ENCODE data around the gene C16orf95.

The C16orf95 gene

DNA sequence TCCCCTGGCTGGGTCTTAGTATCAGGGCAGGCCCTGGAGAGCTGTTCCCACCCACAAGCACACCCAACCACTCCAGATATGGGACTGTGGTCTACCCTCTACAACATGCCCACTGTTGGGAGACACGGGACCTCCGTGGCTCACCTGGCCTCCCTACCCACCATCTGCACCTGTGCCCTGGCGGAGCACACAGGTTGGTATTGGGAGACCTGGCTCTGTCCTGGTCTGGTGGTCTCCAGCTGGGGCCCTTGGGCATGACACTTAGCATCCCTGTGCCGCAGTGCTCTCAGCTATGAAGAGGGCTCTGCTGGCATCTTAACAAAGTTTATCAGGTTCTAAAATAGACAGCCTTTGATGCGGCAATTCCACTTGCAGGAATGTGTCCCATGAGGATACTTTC is 5.8 kb downstream of the C16orf95 start:
- DNase-seq = no peak

DNA sequence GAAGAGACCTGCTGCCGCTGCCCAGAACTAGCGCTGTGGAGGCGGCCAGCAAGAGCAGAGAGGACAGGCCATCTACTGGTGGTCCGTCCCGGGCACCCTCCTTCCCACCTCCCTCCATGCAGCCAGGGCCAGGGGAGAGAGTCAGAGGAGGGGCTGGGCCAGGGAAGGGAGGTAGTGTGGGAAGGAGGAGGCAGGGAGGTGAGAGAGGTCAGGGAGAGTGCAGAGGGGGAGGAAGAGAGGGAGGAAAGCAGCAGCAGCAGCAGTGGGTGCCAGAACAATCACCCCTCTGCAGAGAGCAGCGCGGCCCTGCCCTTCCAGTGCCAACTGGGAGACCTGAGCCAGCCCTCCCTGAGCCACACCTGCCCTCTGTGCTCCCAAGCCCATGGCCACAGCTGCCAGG is 6.6 kb downstream of the C16orf95 start:
- DNase-seq = no peak

DNA sequence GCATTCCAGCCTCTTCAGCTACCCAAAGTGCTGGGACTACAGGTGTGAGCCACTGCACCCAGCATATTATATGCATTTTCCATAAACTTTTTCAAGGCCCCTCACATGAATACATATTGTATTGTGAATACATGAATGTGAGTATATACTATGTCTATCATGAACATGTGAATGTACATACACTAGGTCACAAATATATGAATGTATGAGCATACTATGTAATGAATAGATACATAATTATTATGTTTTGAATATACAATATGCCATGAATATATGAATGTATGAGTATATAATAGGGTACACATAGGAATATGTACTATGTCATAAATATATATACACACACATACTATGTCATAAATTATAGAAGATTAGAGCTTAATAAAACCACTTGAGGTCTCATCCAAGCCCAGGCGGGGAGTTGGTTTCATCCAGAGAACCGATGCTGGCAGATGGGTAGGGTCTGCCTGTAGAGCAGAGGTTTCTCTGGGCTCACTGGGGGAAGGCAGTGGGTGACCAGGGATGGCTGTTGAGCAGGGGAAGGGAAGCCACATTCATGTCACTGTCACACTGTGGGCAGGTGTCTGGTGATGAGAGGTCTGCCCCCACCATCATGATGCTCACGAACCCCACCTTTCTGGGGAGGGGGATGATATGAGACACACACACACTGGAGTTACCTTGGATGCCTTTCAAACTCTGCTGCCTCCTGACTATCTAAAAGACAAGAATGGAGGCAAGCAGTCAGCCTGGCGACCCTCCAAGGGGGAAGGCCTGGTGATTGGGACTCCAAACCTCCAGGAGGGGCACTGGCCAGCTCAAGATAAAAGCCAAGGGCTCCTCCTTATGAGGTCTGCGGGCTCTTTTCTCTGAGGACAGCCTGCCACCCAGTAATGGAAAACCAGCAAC is 7.3 kb downstream of the C16orf95 start:
- no peak for DNase-seq

DNA sequence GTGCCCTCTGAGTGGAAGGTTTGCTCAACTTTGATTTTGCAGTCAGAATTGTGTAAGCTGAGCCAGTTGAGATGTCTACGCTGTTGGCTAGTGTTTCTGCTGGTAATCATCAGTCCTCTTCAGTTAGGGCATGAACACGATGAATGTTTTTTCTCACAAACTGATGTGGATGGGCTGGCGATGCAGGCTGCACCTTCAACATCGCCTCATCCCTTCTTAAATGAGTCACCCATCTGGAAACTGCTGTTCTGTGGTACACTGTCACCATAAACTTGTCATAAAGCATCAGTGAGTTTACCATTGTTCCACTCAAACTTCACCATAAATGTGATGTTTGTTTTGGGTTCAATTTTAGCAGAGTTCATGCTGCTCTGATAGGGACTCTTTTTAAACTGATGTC is 8.4 kb downstream of the C16orf95 start:
- no peak for DNase-seq

DNA sequence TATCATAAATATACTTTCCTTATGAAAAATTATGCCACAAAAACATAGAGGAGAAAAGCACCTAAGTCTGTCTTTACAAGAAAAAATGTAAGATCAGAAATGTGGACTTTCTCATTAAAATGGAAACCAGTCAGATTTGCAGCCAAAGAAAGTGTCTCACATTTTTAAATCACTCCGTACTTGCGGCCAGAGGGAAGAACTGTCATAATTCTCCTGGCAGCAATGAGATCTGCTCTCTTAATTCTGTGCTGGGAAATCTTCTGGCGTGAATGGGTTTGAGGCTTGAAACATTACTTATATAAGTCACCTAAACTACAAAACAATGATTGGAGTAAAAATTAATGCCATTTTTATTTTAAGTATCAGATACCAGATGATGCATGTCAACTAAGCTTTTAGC is 10.7 kb downstream of the C16orf95 start:
- DNase-seq = no peak

DNA sequence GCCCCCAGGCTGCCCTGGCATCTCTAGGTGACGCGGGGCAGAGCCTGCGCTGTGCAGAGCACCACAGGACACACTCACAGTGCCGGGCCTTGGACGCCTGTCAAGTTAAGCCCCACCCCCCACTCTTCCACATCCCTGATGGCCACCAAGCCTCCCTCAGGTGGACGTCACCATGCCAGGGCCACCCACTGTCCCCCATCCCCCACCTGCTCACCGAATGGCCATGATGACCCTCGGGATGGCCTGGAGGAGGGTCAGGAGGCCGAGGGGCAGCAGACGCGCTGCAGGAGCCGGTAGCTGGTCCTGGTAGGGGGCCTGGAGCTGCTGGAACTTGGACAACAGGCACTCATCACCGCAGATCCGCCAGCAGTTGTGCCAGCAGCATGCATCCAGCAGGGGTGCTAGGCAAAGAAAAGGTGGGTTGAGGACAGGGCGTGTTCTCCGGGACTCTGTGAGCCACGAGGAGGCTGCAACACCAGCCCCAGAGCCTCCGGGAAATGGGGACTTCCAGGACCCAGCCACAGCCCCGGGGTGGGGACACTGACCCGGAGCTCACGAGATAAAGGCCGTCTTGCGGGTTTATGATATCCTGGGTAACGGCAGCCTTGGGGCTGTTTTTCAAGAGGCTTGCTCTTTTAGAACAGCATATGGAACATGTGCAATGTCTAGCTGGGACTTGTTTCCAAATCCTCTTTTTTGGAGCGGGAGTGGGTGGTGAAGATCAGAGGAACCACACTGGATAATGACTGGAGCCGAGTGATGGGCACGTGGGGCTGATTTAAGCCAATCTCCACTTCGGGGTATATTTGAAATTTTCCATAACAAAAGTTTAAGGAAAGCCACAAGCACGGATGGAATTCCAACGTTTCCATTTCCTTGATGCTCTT is 11.4 kb downstream of the C16orf95 start:
- no peak for DNase-seq

DNA sequence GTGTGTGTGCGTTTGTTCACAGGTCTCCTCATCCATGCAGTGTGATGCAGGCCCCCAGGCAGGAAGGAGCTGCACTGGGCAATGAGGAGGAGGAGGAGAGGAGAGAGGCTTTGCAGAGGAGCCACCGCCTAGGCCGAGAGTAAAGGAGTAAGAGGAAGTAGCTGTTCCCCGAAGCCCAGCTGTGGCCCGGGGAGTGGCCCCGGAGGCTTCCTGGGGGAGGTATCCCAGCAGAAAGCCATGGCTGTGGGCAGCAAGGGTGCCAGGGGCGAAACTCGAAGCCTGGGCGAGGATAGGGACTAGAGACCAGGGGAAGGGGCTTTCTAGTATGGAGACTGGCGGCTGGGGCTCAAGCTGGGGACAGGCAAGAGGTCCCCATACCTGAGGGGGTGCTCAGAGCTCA is 12.2 kb downstream of the C16orf95 start:
- no peak for DNase-seq

DNA sequence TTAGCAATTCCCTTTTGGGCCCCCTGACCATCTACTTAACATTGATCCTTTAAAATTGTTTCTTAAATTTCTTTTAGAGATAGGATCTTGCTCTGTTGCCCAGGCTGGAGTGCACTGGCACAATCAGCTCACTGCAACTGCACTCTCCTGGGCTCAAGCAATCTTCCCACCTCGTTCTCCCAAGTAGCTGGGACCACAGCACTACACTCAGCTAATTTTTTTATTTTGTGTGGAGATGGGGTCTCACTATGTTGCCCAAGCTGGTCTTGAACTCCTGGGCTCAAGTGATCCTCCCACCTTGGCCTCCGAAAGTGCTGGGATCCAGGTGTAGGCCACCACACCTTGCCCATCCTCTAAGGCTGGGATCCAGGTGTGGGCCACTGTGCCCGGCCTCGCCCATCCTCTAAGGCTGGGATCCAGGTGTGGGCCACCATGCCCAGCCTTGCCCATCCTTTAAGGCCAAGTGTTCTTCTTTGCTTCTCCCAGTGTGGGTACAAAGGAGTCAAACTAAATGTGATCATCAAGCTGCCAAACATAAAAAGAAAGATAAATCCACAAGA is 13.2 kb downstream of the C16orf95 start:
- no peak for DNase-seq

DNA sequence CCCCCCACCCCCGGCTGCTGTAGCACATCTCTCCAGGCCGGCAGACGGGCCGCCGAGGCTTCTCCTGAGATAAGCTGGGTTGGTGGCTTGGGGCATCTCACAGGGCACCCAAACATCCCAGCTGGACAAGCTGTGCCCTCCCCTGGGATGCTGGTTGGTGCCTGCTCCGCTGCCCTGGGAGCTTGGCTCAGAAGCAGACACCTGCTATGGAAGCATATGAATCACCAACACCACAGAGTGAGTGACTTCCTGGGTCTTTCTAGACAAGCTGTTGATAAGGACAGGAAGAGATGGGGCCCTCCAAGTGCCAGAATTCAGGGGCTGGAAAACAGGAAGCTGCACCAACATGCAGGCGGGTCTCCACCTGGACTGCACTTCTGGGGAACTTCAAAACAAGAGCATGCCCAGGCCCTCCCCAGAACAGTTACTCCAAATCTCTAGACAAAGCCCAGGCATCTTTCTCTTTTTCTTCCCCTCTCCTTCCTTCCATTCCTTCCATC is 13.7 kb downstream of the C16orf95 start:
- DNase-seq = no peak

DNA sequence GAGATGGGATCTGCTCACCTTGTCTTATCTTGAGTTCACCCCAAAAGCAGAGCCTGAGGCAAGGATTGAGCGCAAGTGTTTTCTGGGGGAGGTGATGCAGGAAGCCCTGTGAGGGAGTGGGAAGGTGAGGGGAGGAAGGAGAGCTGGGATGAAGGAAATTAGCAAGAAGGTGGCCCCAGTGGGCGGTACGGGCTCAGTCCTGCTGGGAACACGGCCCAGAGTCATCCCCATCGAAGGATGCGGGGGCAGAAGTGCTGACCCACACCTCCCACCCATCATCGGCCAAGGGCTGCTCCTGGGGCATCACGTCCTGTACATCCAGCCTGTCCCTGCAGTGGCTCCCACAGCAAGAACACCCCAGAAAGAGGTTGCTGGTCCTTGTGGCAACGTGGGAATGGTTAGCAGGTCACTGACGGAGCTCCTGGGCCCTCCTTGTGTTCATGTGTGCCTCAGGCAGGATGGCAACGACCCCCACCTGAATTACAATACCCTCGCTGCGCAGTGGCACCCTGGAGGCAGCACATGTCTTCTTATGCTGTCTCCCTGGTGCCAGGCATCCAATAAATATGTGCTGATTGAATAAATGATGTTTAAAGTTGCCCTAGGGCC is 18.2 kb downstream of the C16orf95 start:
- DNase-seq = no peak

DNA sequence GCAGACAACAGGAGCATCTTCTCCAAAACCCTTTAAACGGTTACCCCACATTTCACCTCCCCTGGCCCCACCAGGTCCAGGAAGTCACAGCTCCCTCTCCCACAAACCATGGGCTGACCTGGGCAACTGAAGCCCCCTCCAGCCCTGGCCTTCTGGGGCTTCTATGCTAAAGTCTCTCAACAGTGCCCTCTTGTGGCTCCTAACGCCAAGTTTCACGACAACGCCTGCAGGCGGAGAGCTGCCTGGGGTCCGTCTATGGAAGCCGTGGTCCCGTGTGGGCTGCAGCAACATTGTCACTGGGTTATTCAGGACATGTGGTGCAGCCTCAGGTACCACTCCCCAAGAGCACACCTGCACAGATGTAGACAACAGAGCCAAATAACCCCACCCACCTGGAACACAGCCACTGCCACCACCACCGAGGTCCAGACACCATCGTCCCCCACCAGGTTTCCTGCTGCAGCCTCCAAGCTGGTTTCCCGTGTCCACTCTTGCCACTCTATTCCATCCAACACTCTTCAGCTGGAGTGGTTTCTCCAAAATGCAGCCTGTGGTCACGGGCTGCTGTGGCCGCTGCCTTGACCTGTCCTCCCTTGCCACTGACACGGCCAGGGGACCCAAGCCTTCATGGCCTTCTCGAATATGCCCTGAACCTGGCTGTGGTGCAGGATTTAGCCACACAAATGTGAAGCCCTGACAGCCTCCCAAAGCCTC is 19.1 kb downstream of the C16orf95 start:
- no peak for DNase-seq

DNA sequence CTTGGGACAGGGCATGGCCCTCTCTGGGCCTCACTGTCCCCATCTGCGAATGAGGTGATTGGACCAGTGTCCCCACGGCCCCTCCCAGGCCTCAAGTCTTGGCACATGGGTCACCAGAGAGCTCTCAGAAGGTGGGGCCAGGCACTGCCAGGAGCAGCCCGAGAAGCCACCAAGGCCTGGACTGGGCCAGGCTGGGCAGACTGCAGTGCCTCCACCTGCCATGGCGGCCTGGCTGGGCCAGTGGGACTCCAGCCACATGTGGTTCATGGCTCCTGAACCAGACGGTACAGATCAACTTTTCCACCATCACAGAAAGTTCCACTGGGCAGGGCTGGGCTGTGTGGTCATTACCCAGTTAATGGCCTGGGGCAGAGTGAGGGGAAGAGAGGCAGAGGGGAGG is 19.8 kb downstream of the C16orf95 start:
- no peak for DNase-seq

DNA sequence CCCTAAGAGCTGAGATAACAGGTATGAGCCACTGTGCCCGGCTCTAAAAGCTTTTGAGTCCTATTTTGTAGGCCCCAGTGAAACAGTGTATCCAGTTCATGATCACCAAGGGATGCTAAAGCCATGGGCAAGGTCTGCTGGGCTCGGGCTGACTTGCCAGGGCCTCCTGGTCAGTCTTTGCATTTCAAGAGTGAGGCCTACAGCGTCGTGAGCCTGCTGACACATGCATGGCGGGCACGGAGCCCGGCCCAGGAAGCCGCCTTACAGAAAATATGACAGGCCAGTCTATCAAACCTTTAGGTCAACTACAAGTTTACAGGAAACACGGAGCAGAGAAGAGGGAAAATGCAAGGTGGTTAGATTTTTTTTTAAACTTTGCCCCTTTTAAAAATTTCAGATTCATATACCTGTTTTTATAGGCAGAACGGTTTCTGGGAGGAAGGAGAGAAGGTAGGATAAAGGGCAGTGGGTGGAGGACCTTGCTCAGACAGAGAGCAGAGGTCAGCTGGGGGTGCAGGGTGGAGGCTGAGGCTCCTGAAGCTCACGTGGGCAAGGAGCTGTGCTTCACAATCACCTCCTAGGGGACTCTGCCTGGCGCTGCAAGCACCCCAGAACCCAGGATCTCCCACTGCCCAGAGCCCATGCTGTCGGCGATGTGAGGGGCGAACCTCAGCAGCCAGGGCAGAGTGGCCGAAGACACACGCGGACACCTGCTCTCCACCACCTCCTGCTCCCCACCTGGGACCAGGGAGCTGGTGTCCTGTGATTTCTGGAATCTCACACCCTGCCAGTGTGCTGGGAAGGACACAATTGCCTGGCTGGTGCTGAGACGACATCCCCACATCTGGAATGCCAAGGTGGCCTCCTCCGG is 21.3 kb downstream of the C16orf95 start:
- no peak for DNase-seq

DNA sequence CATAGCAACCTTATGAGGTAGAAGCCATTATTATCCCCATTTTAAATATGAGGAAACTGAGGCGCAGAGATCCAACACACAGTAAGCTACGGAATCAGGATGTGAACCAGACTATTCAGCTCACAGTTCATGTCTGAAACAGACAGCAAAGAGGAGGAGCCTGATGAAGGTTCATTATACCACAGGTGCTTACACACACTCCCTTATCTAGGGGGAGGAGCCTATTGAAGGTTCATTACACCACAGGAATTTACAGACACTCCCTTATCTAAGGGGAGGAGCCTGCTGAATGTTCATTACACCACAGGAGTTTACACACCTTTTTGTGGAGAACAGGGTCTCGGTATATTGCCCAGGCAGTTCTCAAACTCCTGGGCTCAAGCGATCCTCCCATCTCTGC is 21.9 kb downstream of the C16orf95 start:
- DNase-seq = no peak

DNA sequence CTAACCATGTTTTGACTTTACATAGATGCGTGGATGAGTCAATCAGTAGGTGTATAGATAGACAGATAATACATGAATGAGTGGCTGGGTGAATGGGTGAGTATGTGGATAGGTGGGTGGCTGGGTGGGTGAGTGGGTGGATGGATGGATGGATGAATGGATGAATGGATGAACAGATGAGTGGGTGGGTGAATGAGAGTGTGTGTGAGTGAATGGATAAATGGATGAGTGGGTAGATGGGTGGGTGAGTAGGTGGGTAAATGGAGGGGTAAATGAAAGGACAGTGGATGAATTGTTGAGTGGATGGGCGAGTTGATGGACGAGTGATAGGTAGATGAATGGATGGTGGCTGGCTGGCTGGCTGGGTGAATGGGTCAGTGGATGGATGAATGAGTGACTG is 23.2 kb downstream of the C16orf95 start:
- no peak for DNase-seq

DNA sequence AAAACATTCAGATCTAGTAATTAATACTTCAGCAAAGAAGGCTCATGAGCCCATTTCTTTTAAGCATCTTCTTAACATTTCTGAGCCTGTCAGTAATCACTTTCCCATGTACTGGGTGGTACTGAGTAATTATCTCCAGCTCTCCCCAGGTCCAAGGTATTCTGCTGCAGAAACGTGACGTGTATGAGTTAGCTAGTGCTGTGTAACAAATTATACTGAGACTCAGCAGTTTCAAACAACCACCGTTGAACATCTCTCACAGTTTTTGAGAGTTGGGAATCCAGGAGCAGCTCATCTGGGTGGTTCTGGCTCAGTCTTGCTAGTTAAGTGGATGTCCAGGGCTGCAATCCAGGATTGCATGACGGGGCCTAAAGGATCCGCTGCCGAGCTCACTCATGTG is 25.2 kb downstream of the C16orf95 start:
- no peak for DNase-seq

DNA sequence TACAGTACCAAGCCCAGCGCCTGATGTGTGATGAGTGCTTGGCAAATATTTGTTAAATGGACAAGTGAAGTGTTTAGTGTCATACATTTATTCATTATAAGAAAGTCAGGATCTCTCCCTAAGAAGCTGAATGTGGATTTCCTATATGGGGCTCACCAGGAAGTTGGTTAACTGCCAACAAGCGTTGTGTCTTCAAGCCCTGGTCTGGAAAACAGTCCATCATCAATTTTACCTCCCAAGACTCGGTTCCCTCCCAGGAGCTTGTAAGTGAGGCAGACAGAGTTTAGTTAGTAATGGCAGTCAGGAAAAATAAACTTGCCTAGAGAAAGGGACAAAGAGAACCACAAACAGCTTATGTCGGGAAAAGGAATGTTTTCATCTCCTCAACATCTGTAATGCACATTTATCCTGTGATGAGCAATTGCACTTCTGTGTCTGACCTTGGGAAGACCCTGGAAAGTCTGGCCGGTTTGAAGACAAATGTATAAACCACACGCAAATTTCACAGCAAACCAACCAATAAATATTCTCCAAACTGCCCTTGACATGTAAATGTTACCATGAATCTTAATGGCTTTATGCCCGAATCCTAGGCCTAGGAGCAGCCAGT is 28.3 kb downstream of the C16orf95 start:
- no peak for DNase-seq

DNA sequence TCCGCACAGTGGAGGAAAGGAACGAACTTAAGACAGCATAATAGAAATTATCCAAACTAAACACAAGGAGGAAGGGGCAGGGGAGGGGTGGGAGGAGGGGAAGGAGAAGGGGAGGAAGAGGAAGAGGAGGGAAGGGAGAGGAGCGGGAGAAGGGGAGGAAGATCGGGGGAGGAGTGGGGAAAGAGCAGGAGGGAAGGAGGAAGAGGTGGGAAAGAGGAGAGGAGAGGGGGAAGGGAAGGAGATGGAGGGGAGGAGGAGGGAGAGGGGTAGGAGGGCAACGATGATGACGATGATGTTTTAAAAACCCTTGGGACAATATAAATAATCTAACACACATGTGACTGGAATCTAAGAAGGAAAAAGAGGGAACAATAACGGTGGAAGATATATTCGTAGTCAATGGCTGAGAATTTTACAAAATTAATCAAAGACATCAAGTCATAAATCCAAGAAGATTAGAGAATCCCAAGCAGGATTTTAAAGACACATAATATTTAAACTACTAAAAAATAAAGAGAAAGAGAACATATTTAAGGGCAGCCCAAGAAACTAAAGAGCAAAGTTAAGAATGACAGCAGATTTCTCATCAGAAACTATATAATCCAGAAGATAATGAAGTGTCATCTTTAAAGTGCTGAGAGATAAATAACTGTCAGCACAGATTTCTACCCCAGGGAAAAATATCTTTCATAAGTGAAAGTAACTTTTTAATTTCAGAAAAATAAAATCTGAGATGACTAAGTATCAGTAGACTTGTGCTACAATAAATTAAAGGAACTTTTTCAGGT is 30.2 kb downstream of the C16orf95 start:
- DNase-seq = no peak

DNA sequence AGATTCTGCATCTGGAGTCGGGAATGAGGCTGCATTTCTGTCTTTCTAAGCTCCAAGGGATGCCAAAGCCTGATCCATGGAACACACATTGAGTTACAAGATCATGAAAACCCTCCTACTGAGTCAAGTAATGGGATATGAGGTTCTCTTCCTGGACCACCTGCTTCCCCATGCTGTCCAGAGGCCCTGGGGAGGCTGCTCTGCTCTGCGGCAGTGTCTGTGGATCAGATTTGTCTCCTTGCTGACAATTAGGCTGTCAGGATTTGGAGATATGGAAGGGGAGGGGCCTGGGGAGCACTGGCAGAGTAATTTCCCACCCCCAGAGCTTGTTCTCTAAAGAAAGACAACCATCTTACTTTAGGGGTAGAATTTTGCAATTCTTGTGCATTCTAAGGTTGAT is 33.0 kb downstream of the C16orf95 start:
- no peak for DNase-seq

DNA sequence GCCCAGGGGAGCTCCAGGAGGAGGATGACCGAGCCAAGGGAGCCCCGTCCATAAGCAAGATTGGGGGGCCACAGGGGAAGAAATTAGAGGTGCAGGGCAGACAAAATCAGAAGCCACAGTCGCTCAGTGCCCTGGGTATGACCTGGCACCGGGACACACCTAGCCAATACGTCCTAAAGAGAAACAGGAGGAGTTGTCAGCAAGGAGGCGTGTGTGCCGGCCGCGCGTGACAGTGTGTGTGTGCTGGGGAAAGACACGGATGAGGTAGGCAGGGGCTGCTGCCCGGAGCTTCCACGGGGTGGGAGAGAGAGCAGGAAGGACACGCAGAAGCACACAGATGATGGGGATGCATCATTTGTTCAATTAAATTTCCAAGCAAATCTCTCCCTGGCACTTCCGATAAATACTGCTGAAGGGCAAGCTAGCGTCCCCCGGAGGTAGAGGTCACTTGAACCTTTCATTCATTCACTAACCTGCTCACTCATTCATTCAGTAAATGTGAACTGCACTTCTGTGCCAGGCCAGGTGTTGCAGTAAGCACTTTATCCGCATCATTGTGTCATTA is 38.0 kb downstream of the C16orf95 start:
- no peak for DNase-seq
